ENCODE measurements around the gene XPOT.

Gene XPOT

DNA sequence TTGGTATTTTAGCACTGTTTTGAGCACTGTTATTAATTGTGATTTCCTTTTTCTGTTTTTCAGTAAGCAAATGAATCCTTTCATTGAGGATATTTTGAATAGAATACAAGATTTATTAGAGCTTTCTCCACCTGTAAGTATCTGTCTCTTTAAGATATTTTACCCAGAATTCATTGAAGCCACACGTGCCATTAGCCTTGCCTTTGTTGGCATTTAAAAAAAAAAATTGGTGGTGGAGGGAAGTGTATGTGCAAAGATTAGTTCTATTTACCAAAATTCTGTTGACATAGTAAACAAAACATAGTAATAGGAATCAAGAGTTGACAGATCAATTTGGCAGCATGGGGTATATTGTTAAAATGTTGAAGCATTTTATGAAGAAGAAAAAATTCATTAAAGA, 23.8 kb downstream of the XPOT start:
- DNase-seq (ENCODE audit: low read depth), result no peak

DNA sequence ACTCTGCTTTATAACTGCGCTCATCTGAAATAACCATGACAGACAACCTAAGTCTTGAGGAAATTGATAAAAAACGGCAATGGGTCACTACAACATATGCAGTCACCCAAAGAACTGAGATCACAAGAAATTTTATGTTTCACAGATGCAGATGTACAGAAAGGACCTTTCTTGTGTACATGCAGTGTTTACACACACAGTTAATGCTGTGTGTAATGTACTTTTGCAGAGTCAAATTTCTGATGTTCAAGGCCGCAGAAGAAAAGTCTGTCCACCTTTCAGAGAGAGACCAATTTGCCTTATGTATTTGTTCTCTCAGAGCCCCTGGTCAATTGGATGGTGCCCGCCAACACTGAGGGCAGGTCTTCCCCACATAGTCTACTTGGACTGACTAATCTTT, 24.8 kb downstream of the XPOT start:
- no peak for DNase-seq (ENCODE audit: low read depth)

DNA sequence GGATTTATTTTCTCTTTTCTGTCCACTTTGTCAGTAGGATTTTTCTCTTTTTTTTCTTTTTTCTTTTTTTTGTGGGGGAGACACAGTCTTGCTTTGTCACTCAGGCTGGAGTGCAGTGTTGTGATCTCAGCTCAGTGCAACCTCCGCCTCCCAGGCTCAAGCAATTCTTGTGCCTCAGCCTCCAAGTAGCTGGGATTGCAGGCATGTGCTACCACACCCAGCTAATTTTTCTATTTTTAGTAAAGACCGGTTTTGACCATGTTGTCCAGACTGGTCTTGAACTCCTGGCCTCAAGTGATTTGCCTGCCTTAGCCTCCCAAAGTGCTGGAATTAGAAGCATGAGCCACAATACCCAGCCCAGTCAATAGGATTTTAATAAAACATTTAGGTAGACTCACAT, 26.7 kb downstream of the XPOT start:
- no peak for DNase-seq (ENCODE audit: low read depth)

DNA sequence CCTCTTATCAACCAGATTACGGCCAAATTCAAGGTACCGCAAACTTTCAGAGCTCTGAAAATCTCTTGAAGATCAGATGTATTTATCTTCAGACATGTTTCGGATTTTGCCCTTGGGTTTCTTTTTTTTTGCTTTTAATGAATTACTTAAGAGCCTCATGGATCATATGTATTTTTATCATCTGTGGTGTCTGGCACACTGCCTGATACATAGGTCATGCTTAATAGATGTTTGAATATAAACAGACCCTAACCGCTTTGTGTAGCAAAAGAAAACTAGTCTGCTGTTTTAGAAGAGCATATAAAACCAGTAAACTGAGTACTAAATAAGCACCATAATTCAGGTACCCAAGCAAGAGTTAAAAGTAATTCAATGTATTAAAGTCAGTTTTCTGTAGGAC, 27.6 kb downstream of the XPOT start:
- DNase-seq (ENCODE audit: low read depth), result no peak

DNA sequence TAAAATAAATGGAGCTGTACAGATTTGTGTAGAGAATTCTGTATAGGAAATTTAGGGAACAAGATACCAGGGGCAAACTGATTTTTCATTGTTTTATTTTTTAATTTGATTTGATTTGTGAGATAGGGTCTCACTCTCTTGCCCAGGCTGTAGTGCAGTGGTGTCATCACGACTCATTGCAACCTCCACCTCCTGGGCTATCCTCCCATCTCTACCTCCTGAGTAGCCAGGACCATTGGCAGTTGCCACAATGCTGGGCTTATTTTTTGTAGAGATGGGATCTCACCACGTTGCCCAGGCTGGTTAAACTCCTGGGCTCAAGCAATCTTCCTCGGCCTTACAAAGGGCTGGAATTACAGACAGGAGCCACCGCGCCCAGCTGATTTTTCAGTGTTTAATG, 29.7 kb downstream of the XPOT start:
- DNase-seq (ENCODE audit: low read depth), result no peak

- no peak for DNase-seq (ENCODE audit: low read depth)
Measured at GRCh38 chr12:64440100-64440499, 35.9 kb downstream of the XPOT start.

GRCh38 chr12:64445490-64445889, 41.3 kb downstream of the XPOT start:
- DNase-seq (ENCODE audit: low read depth), result no peak

DNA sequence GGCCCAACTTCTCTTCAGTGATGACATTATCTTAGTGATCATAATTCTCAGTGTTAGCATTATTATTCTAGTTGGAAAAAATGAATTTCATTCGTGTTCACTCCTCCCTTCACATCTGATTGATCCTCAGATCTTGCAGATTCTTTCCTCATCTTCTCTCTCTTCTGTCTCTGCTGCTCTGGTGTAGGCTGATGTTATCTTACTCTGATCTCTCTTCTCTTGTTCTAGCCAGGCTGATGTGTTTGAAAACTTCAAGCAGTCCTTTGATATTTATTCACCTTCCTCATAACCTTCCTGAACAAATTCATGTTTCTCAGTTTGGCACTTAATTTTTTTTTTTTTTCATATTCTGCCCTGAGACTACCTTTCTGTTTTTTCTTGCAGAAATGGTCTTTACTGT, 42.1 kb downstream of the XPOT start:
- DNase-seq (ENCODE audit: low read depth), result no peak

GRCh38 chr12:64450057-64450640, 46.0 kb downstream of the XPOT start:
- no peak for DNase-seq (ENCODE audit: low read depth)

- no peak for DNase-seq (ENCODE audit: low read depth)
Measured at GRCh38 chr12:64450711-64451486, 46.7 kb downstream of the XPOT start.

DNA sequence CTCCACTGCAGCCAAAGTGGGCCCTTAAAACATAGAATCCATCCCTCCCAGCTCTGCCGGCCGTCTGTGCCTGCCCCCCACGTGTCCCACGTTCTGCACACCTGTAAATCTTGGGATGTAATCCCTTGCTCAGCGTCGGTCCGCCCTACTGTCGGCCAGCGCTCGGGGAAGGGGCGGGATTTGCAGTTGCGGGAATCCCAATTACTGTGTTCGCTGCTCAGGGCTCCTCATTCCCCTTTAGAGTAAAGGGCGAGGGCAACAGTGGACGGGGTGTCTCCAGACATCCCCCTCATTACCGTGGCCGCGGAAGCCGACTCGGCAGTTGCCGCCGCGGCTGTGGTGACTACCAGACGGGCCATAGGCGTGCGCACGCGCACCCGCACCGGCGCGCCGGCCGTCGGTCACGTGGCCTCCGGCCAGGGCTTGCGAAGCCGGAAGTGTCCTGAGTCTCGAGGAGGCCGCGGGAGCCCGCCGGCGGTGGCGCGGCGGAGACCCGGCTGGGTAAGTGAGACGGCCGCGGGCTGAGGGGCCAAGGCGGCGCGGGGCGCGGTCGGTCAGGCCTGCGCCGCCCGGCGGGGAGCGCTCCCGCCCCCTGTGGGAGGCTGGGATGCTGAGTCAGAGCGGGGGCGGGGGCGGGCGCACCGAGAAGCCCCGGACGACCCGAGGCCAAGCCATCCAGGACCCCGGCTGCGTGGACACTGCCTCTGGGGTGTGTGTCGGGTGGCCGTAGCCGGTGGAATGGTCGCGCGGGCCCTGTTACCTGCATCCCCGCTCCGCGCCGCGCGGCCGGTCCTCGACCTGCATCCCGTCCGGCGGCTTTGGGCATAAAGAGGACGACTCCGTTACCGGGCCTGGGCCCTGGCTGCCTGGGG, 47.7 kb downstream of the XPOT start, which contains the start of gene TBK1:
Gene TBK1 (plus strand): TSS at position 434 of the 872 bp plus-strand sequence. CDS start 3,751 bp downstream, outside the sequence.
- DNase-seq (ENCODE audit: low read depth), result peak; percentile 70

DNA sequence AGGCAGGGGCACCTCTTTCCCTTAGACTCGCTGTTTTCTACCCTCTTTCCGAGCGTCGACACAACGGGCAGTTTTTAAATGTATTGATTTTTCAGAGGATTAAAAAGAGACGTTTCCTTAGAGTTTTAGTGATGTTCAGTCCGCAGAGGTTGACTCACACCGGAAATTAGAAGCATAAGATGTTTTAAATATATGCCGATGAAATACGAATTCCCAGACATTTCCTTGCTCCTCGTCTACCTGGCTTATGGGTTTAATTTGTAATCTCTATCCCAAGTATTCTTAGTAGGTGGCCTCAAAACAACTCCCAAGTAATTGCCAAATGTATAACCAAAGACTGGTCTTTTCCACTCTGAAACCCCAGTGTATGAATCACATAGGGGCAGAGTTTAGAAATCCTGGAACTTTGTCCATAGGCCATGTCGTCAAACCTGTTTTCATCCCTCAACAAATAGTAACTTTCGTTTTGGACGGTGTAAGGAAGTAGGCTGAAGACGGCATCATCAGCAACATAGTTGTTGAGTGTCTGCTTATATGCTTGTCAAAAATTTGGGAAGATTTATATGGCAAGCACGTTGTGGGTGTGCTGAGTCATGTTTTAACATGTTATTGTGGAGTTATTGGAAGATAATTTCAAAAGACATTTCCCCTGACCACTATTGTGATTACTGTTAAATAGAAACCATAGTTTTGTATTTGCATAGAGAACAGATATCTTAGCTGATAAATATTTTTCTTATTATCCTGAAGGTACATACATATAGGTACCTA, 48.6 kb downstream of the XPOT start:
- peak; percentile 72 for DNase-seq (ENCODE audit: low read depth)

DNA sequence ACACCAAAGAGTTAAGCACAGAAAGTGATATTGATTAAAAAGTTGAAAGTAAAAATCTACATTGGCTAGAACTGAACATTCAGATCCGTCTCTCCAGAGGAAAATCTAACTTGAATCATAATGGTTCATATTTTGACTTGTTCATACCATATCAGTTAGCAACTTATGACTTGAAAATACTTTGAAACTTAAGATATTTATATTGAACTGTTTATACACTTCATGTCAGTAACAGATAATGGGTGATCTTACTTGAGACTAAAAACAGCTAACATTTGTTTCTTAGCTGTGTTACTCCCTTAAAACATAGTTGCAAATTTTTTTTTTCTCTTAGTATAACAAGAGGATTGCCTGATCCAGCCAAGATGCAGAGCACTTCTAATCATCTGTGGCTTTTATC, 51.3 kb downstream of the XPOT start:
- DNase-seq (ENCODE audit: low read depth), result no peak

DNA sequence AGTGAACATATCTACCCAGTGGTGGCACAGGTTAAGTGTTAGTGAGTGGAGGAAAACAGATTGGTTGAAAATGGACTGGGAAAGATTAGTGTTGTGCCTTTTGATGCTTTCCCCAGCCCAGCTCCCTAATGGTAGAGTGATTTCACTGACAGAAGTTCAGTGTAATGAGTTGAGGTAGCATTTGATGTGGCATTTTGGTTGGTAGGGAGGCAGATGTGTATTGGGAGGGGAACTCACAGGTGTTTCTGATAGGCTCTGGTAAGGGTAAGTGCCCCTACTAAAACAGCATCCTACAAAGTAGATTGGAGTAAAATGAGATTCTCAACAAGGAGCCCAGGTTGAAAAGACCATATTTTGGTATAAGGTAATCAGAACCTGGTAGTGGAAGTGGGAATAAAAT, 51.9 kb downstream of the XPOT start:
- no peak for DNase-seq (ENCODE audit: low read depth)

DNA sequence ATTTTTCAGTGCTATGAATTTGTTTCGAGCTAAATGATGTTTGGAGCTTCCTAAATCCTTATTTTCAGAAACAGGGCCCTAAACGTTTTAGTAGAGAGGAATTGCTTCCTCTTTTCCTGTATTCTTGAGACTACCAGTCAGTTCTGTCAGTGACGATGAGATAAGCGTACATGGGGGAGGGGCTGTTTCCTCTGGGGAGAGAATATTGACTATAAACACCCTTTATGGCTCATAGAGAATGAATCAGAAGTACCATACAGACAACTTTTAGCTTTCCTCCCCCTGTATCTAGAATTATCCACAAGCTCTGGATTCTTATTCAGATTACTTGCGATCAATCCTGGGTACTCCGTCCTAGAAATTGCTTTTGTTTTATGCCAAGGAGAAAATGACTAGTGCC, 52.8 kb downstream of the XPOT start:
- no peak for DNase-seq (ENCODE audit: low read depth)

DNA sequence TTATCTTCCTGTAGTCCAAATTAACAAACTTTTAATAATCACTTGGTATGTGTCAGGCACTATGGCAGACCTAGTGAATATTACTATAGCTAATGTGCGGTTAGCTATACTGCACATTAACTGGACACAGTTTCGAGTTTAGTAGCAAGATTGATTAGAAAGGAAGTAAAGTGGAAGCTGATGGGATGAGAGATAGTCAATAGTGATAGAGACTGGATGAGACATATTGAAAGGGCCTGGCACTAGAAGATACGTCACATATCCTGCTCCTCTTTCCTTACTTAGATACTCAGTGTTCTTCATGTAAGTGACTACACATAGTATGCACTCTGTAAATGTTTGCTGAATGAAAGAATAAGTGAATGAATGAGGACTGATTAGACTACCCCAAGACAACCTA, 53.3 kb downstream of the XPOT start:
- no peak for DNase-seq (ENCODE audit: low read depth)

DNA sequence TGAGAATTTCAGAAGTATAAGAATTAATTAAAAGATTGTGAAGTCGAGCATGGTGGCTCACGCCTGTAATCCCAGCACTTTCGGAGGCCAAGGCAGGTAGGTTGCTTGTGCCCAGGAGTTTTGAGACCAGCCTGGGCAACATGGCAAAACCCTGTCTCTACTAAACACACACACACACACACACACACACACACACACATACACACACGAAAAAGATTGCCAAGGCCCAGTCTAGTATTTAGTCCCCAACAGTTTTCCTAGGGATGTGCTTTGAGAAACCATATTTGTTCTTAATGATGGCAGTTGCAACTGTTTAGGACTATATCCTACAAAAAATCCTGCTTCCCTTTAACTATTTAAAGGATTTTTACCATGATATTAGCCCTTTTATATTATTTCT, 53.7 kb downstream of the XPOT start:
- no peak for DNase-seq (ENCODE audit: low read depth)

DNA sequence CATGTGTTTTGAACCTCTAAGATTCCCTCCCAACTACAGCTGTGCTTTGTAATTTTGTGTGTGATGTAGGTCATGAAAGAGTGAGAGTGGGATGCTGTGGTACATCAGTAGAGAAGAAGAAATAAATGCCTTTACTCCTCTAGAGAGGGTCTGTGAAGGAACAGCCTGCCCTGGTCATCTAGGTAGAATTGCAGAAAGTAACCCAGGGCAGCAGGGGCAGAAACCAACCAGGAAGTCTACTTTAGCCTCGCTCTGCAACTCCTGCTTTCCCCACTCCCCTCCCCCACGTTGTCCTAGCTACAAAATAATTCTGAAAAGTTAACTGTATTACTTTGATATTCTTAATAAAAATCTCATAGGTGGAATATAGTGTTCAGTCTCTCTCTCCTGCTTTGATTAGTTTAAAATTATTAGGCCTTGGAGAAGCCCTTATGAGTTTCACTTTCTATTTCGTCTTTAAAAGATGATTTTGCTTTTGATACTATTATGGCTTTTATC, 55.3 kb downstream of the XPOT start:
- no peak for DNase-seq (ENCODE audit: low read depth)

- peak; percentile 91 for DNase-seq (ENCODE audit: low read depth)
Measured at GRCh38 chr12:64461634-64462414, 57.6 kb downstream of the XPOT start.

DNA sequence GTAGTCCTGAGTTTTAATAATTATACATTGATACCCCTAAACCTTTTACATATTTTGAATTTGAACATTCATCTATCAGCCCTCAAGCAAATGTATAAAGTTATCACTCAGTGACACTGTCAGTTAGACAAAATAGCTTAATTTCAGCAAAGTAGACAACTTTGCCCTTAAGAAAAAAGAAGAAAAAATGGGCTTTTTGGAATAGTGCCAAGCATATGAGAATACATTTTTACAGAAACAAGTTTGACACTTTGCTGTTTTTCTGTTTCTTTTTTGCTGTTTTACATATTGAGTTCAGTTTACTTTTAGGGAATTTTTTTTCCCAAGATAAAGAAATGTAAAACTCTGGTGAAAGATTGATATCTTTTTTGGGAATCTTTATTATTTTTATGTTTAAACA, 62.0 kb downstream of the XPOT start:
- no peak for DNase-seq (ENCODE audit: low read depth)

DNA sequence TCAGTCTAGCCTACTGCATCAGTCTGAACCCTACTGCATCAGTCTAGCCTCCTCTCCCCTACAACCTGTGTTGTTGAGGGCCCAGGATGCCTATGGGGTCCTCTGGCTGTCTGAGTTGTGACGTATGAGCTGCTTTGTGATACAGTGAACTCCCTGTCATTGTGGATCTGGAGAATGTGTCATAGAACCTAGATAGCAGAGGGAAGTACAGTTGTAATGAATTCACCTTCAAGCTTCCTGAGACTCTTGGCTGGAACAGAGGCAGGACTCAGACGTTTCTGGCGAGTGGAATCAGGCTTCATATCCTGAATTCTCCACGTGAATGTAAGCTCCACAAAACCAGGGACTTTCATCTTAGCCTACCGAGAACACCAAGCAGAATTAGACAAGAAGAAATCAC, 64.8 kb downstream of the XPOT start:
- DNase-seq (ENCODE audit: low read depth), result no peak
